GM19463 (cell line): Measurements from ENCODE around the gene CTDSP1.
A peak's percentile ranks its signal among the peaks of the same experiment; 100 is the strongest.

ENCODE experiments used
- ATAC-seq: cut with Tn5 transposase; IDR thresholded peaks from one replicate; pipeline ENCODE4 v1.9.1; 2021; ENCODE audit warnings: mild to moderate bottlenecking, moderate library complexity; ENCODE audit not compliant: unreplicated experiment

The CTDSP1 gene, protein sequence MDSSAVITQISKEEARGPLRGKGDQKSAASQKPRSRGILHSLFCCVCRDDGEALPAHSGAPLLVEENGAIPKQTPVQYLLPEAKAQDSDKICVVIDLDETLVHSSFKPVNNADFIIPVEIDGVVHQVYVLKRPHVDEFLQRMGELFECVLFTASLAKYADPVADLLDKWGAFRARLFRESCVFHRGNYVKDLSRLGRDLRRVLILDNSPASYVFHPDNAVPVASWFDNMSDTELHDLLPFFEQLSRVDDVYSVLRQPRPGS

DNA sequence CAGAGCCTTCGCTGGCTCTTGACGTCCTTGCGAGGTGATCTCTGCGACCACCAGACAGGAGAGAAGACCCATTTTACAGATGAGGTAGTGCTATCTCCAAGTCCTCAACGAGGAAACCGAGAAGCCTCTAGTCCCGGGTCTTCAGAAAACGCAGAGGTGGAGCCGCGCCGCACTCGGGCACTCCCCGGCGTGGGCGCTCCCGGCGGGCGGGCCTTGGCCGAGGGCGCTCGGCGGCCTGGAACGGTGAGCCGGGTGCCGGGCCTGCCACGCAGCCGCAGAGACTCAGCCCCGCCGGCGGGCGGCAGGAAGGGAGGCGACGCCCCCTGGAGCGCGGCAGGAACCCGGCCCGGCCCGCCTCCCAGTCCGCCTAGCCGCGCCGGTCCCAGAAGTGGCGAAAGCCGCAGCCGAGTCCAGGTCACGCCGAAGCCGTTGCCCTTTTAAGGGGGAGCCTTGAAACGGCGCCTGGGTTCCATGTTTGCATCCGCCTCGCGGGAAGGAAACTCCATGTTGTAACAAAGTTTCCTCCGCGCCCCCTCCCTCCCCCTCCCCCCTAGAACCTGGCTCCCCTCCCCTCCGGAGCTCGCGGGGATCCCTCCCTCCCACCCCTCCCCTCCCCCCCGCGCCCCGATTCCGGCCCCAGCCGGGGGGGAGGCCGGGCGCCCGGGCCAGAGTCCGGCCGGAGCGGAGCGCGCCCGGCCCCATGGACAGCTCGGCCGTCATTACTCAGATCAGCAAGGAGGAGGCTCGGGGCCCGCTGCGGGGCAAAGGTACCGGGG is at the start of gene CTDSP1:
CTDSP1 (plus strand) TSS at position 478 of the 776 bp plus-strand sequence; CDS start at position 701, 223 bp downstream.
- ATAC-seq, result peak; percentile 35

DNA sequence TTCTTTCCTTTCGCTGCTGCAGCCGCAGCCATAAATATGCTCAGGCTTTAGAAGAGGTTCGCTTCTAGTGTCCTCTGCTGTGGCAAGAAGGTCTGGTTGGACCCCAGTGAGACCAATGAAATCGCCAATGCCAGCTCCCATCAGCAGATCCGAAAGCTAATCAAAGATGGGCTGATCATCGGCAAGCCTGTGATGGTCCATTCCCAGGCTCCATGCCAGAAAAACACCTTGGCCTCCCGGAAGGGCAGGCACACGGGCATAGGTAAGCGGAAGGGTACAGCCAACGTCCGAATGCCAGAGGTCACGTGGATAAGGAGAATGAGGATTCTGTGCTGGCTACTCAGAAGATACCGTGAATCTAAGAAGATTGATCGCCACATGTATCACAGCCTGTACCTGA is 45.6 kb upstream of the CTDSP1 start:
- ATAC-seq, result no peak

DNA sequence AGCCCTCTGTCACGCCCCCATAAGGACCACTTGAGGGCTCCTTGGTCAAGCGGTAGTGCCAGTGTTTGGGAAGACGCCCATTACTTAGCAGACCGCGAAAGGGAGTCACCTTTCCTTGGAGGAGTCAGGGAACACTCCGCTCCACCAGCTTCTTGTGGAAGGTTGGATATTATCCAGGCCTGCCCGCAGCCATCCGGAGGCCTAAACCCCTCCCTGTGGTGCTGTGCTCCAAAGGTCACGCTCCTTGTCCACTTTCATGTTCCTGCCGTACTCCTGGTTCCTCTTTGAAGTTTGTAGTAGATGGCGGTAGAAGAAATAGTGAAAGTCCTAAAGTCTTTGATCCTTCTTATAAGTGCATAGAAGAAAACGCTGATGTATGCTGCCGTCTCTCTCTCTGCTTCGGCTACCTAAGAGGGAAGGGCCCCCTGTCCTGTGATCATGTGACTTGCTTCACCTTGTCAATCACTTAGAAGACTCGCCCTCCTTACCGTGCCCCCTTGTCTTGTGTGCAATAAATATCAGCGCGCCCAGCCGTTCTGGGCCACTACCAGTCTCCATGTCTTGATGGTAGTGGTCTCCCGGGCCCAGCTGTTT is 44.7 kb upstream of the CTDSP1 start:
- ATAC-seq, result no peak

DNA sequence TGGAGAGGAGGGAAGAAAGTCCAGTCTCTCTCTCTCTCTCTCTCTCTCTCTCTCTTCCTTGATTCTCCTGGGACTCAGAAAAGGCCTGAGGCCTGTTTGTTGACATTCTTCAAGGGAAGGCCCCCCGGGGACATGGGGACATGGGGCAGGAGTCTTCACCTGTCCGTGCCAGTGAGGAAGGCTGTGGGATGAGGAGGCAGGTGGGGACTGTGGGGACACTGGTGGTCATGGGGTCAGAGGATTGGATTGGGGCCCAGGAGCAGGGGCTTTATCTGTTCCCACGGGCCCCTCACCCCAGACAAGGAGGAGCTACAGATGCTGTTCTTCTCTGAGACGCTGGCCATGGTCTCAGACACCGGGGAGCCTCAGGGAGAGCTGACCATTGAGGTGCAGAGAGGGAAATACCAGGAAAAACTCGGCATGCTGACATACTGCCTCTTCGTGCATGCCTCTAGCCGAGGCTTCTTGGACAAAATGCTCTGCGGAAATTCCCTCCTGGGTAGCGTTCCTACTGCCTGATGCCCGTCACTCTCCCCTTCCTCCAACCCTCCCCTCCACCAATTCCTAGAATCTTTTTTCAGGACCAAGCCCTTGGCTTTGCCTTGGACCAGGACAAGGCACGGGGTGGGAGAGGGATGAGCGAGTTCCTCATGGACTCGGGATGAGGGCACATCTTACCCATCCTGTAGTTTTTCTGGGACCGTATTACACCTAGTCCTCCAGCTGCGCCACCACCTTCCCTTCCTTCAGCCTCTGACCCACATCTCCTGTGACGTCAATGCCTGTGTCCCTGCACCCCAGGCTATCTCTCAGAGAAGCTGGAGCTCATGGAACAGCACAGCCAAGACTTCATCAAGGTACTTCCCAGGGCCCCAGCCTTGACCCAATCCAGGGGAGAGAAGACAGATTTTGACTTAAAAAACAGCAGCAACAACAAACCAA is 42.2 kb upstream of the CTDSP1 start:
- no peak for ATAC-seq

DNA sequence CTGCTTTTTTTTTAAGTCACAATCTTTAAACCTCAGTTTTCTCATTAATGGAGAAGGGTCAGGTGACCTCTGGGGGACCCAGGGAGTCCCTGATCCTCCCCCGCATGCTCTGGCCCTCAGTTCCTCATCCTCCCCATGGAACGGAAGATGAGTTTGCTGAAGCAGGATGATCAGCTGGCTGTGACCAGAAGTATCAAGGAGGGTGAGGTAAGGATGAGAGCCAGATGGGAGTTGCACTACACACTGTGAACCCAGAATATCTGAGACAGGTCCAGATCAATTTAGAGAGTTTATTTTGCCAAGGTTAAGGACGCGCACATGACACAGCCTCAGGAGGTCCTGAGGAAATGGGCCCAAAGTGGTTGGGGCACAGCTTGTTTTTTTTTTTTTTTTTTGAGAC is 39.2 kb upstream of the CTDSP1 start:
- no peak for ATAC-seq

DNA sequence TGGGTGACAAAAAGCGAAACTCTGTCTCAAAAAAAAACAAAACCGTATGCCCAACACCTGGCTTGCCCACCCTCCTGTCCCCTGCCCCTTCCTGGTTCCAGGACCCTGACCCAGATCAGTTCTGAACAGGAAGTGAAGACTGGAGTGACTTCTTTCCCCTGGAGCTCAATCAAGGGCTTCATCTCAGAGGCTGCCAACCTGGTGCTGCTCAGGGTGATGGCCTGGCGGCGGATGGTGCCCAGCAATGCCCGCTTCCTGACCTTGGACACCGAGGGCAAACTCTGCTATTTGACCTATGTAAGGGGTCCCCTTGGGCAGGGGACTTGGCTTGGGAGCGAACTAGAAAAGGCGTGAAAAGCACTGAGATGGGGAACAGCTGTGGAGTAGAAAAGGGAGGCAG is 37.1 kb upstream of the CTDSP1 start:
- ATAC-seq, result no peak

DNA sequence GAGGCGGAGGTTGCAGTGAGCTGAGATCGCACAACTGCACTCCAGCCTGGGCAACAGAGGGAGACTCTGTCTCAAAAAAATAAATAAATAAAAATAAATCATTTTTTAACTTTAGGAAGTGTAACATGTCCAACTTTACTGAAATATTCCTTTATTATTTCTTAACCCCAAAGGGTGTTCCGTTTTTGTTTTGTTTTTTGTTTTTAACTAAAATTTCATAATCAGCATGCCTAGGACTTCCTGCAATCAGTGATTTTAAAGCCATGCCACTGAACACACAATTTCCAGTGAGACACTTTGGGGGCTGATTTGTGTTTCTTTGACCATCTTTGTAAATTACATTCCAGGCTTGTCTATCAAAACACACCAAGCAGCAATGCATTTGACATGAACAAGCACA is 35.9 kb upstream of the CTDSP1 start:
- ATAC-seq, result no peak

DNA sequence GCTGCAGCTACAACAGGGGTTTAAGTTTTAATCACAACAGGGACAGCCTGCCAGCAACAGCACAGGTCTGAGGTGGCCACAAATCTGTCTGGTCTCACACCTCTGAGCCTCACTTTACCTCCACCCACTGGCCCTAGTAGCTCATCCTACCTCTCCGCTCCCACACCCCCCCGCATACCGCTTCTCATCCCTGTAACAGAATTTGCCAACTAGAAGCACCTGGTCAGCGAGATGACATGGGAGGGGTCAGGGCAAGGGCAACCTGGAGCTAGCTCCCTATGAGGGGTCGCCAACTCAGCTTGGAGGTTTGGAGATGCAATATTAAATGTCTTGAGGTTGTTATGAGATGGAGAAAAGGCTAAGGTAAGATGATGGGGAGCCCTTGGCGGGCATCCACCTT is 35.5 kb upstream of the CTDSP1 start:
- no peak for ATAC-seq

DNA sequence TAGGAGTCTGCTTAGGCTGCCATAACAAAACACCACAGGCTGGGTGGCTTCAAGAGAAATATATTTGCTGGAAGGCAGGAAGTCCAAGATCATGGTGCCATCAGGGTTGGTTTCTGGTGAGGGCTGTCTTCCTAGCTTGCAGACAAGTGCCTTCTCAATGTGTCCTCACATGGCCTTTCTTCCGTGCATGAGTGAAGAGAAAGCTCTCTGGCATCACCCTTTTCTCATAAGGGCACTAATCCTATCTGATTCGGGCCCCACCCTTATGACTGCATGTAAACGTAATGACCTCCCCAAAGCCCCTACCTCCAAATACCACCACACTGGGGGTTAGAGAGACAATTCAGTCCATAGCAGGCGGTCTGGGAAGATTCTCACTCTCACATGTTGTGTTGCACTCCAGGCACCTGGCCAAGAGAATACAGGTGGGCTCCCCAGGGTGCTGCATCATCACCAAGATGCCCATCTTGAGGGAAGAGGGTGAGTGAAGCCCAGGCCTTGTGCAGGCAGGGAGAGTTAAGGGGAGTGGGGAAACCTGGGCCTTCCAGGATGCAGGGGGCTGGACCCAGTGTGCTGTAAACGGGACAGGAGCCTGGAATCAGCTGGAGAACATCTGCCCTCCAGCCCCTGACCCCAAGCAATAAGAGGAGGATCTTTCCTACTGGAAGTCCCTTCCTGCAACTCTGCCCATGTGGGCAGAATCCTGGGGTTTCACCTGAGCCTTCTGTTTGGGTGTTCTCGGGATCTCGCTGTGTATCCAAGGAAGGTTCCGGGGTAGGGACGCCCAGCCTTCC is 32.9 kb upstream of the CTDSP1 start:
- no peak for ATAC-seq

DNA sequence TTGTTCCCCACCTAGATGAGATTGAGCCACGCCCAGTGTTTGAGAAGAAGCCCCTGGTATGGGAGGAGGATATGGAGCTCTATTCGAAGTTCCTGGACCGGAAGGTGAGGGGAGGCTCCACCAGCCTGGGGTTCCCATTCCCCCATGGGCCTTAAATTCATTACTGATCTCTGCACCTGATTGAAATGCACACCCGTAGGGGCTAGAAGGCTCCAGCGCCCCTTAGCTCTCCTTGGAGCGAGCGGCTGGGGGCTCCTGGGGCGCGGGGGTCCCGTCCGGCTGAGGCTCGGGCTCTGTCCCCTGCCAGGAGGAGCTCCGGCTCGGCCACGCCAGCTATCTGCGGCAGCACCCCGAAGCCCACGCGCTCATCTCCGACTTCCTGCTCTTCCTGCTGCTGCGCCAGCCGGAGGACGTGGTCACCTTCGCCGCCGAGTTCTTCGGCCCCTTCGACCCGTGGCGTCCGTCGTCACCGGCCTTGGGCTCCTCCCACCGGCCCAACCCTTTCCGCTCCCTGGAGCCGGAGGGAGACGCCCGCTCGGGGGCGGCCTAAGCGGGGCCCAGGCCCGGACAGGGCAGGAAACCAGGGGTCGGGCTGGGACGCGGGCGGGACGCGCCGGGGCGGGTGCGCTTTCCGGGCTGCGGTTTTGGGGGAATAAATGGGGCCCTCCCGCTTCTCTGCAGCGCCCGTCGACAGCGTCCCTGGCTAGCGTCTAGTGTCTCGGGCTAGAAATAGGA is 32.1 kb upstream of the CTDSP1 start:
- peak; percentile 99 for ATAC-seq

DNA sequence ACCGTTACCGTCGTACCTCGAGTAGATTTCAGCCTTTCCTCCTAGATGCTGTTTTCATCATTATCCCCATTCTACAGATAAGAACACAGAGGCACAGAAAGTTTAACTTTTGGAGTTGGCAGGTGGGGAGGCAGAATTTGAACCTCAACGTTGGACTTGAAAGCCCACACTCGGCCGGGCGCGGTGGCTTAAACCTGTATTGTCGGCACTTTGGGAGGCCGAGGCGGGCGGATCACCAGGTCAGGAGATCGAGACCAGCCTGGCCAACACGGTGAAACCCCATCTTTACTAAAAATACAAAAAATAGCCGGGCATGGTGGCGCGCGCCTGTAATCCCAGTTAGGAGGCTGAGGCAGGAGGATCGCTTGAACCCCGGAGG is 31.5 kb upstream of the CTDSP1 start:
- no peak for ATAC-seq

DNA sequence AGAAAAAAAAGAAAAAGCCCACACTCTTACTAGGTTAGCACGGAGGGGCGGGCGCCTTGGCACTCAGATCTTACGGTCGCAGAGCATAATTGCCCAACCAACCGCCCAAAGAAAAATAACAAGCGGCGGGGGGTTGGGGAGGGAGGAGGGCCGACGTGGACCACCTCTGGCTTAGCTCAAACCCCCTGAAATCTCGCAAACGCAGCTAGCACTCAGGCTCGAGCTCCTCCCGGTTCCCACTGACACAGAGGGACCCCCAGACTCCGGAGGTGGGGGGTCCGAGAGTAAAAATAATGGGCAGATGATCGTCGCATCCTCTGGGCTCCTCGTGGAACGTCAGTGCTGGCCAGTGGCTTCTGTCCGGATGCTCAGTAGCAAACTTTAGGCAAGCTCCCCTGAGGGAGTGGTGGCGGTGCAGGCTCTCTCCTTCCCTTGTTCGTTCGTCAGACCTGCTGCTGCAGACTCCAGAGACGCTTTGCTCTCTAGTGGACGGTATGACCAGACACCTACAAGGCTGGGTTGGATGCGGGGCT is 31.0 kb upstream of the CTDSP1 start:
- no peak for ATAC-seq

DNA sequence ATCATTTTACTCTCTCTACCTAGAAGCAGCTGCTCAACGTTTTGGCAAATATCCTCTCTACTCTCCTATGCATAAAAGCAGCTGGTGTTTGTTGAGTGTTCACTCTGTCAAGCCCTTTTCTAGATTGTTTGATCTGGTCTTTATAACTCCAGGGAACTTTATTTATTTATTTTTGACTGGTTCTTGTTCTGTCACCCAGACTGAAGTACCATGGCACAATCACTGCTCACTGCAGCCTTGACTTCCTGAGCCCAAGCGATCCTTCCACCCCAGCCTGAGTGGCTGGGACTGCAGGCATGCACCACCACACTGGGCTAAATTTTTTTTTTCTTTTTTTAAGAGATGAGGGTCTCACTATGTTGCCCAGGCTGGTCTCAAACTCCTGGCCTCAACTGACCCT is 30.3 kb upstream of the CTDSP1 start:
- ATAC-seq, result no peak

DNA sequence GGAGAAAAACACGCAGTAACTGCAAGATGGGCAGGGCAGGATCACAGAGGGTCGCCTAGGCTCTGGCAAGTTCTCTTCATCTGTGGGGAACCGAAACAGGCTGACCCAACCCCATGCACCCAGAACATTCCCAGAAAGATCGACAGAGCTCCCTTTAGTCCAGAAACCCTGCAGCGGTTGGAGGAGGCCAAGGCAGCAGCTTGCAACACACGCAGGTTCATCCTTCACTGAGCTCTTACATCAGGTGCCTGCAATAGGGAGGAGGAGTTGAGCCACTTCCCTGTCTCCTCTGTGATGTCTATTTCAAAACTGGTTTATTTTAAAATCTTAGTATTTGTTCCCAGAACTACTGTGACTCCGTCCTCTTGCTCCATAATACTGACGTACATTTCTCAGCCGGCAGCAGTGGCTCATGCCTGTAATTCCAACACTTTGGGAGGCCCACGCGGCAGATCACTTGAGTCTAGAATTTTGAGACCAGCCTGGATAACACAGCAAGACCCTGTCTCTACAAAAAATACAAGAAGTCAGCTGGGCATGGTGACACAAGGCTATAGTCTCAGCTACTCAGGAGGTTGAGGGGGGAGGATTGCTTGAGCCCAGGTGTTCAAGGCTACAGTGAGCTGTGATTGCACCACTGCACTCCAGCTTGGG is 29.1 kb upstream of the CTDSP1 start:
- no peak for ATAC-seq

DNA sequence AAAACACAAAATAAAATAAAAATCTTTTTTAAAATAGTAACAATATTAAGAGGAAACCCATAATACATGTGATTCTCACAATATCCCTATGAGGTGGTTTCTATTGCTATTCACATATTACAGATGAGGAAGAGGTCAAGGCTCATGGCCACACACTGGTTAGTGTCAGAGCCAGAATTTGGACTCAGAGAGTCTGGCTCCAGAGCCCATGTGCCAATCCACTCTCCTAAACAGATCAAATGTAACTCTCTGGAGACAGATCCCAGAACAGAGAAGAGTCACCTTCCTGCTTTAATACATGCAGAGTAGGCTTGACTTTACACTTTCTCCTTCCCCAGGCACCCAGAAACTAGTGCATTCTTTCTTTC is 27.7 kb upstream of the CTDSP1 start:
- no peak for ATAC-seq

DNA sequence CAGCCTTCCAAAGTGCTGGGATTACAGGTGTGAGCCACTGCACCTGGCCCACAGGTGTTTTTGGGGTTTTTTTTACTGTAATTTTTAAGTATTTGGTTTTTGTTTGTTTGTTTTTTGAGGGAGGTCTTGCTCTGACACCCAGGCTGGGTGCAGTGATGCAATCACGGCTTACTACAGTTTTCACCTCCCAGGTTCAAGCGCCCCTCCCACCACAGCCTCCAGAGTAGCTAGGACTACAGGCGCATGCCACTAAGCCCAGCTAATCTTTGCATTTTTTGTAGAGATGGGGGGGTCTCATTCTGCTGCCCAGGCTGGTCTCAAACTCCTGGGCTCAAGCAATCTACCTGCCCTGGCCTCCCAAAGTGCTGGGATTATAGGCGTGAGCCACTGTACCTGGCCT is 24.9 kb upstream of the CTDSP1 start:
- ATAC-seq, result no peak

DNA sequence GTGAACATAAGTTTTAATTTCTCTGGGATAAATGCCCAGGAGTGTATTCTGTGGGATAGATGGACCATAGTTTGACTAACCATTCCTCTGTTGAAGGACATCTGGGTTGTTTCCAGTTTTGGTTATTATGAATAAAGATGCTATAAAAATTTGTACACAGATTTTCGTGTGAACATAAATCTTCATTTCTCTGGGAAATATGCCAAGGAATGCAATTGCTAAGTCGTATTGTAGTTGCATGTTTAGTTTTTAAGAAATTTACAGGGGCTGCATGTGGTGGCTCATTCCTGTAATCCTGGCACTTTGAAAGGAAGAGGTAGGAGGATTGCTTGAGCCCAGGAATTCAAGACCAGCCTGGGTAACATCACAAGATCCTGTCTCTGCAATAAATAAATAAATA is 24.5 kb upstream of the CTDSP1 start:
- ATAC-seq, result no peak

DNA sequence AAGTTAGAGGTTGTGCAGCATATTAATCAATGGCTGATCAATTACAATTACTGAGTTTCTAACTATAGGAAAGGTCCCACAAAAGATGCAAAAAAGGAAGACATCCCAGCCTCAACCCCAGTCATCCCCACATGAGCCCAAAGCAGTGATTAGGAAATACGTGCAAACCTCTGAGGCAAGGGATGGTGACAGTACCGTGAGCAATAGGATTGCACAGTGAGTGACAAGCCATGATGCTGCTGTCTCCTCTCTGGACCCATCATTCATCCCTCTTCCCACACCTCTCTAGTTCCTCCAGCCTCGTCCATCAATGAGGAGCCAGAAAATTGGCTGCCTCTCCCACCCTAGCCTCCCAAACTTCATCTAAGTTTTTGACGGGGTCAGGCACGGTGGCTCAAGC is 21.6 kb upstream of the CTDSP1 start:
- no peak for ATAC-seq

DNA sequence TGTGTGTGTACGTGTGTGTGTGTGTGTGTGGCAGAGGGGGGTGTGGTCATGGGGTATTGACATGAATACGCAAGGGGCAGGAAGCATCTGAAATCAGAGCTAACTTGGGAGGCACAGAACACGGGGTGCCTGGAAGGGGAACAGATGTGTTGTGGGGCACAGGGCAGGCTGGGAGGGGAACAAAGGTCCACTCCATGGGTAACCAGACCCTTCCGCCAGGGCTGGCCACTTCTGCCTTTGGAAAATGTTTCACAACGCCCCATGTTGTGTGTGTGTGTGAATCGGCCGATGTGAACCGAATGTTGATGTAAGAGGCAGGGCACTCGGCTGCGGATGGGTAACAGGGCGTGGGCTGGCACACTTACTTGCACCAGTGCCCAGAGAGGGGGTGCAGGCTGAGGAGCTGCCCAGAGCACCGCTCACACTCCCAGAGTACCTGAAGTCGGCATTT is 17.7 kb upstream of the CTDSP1 start, which contains the start of gene SLC11A1:
SLC11A1 (plus strand) TSS at position 358 of the 451 bp plus-strand sequence. CDS start 96 bp downstream, outside the sequence.
- ATAC-seq, result no peak
